CD14-positive monocyte (primary cell): ENCODE data around the gene TOGARAM2. TPM values are rescaled to one million over a fixed set of nuclear protein-coding genes. Genes with fewer than 3 reads are reported as not detected.

ENCODE experiments used
- DNase-seq, 3 donors: peaks; one replicate each; pipeline ENCODE4 v3.0.0-alpha.2; 2011 to 2022
- H2AFZ ChIP-seq: 2 replicates; pipeline ENCODE4 v1.6.0; 2012; ENCODE audit warnings: mild to moderate bottlenecking, low read depth, low read length, inconsistent platforms; ENCODE audit not compliant: insufficient read depth, poor library complexity, severe bottlenecking
- H3K27ac ChIP-seq, 2 donors: 1 replicate in 1 of 2; 2 replicates in 1 of 2; pipeline ENCODE4 v1.5.1; 2012 to 2013; ENCODE audit warnings: low read length in 2 of 2, control low read depth in 1 of 2, inconsistent platforms in 1 of 2, low read depth in 1 of 2, mild to moderate bottlenecking in 1 of 2
- H3K27me3 ChIP-seq, 2 donors: one replicate each; pipeline versions ENCODE4 v1.6.0 to v1.6.1; 2011 to 2013; ENCODE audit warnings: low read length in 2 of 2; ENCODE audit not compliant: control insufficient read depth in 2 of 2, insufficient read depth in 2 of 2
- H3K36me3 ChIP-seq, 2 donors: replicated peaks in 1 of 2; 1 replicate in 1 of 2; 2 replicates in 1 of 2; pipeline versions ENCODE4 v1.5.1 to v1.6.1; 2012 to 2013; ENCODE audit warnings: low read length in 2 of 2, control low read depth in 1 of 2, inconsistent platforms in 1 of 2, mild to moderate bottlenecking in 1 of 2; ENCODE audit not compliant: insufficient read depth in 2 of 2, control insufficient read depth in 1 of 2
- H3K4me1 ChIP-seq, 2 donors: 1 replicate in 1 of 2; 2 replicates in 1 of 2; pipeline versions ENCODE4 v1.5.1 to v1.6.1; 2012 to 2013; ENCODE audit warnings: low read length in 2 of 2, control low read depth in 1 of 2, inconsistent platforms in 1 of 2, mild to moderate bottlenecking in 1 of 2, moderate library complexity in 1 of 2; ENCODE audit not compliant: insufficient read depth in 2 of 2, control insufficient read depth in 1 of 2
- H3K4me2 ChIP-seq: replicated peaks from 2 replicates; pipeline ENCODE3; 2012; ENCODE audit warnings: low read length, moderate library complexity, mild to moderate bottlenecking; ENCODE audit not compliant: poor library complexity, severe bottlenecking; ENCODE audit errors: extremely low read depth
- H3K4me3 ChIP-seq, 3 experiments: fragments of 200-600 bp in 1 of 3; sonication (generic) in 1 of 3; replicated peaks in 1 of 3; 1 replicate in 2 of 3; 2 replicates in 1 of 3; pipeline ENCODE4 v1.5.1; 2011 to 2013; ENCODE audit warnings: low read length in 3 of 3, mild to moderate bottlenecking in 3 of 3, control low read depth in 2 of 3, low read depth in 2 of 3, inconsistent platforms in 1 of 3, moderate library complexity in 1 of 3
- H3K79me2 ChIP-seq: 2 replicates; pipeline ENCODE4 v1.6.0; 2012; ENCODE audit warnings: mild to moderate bottlenecking, control low read depth, inconsistent platforms, low read length, moderate library complexity; ENCODE audit not compliant: insufficient read depth
- H3K9ac ChIP-seq: 2 replicates; pipeline ENCODE4 v1.6.0; 2017; ENCODE audit warnings: low read length, mild to moderate bottlenecking; ENCODE audit not compliant: insufficient read depth, poor library complexity, severe bottlenecking
- H3K9me3 ChIP-seq, 2 donors: replicated peaks in 1 of 2; 1 replicate in 1 of 2; 2 replicates in 1 of 2; pipeline versions ENCODE4 v1.5.1 to v1.6.1; 2012 to 2013; ENCODE audit warnings: low read length in 2 of 2, control low read depth in 1 of 2; ENCODE audit not compliant: control insufficient read depth in 1 of 2, insufficient read depth in 1 of 2
- H4K20me1 ChIP-seq: 2 replicates; pipeline ENCODE4 v1.6.0; 2012; ENCODE audit warnings: mild to moderate bottlenecking, low read length, control low read depth, moderate library complexity; ENCODE audit not compliant: insufficient read depth
- H3K27ac Mint-ChIP-seq, 7 donors: one replicate each; pipeline ENCODE4 v1.8.0; 2020; ENCODE audit warnings: mild to moderate bottlenecking in 7 of 7, mixed read lengths in 7 of 7, moderate library complexity in 6 of 7, inconsistent platforms in 2 of 7
- H3K27me3 Mint-ChIP-seq, 3 donors: one replicate each; pipeline ENCODE4 v1.8.0; 2021 to 2022; ENCODE audit warnings: low read depth in 3 of 3, mild to moderate bottlenecking in 3 of 3, mixed read lengths in 3 of 3, moderate library complexity in 3 of 3, inconsistent platforms in 1 of 3
- H3K36me3 Mint-ChIP-seq, 2 donors: one replicate each; pipeline ENCODE4 v1.8.0; 2020; ENCODE audit warnings: mixed read lengths in 2 of 2, inconsistent platforms in 1 of 2, mild to moderate bottlenecking in 1 of 2
- H3K4me1 Mint-ChIP-seq: one replicate; pipeline ENCODE4 v1.8.0; 2020; ENCODE audit warnings: mild to moderate bottlenecking, mixed read lengths
- H3K4me3 Mint-ChIP-seq, 2 donors: one replicate each; pipeline ENCODE4 v1.8.0; 2020; ENCODE audit warnings: mild to moderate bottlenecking in 2 of 2, mixed read lengths in 2 of 2, moderate library complexity in 1 of 2
- H3K9me3 Mint-ChIP-seq, 7 donors: one replicate each; pipeline ENCODE4 v1.8.0; 2020 to 2022; ENCODE audit warnings: mixed read lengths in 7 of 7, mild to moderate bottlenecking in 6 of 7, moderate library complexity in 6 of 7, inconsistent platforms in 2 of 7
- CTCF ChIP-seq: fragments of 200-600 bp; IDR thresholded peaks from one replicate; pipeline ENCODE4 v1.8.0; 2022; ENCODE audit warnings: antibody characterized with exemption, mild to moderate bottlenecking
- WGBS: methylation state at CpG from one replicate; pipeline ENCODE4 v1.1.5; 2013; ENCODE audit warnings: missing lambda C conversion rate; ENCODE audit not compliant: insufficient coverage; 5-methylcytosine and 5-hydroxymethylcytosine counted together
- intact Hi-C, 2 donors: fragments of 100-400 bp; cut with micrococcal nuclease; formaldehyde crosslinking; loops; one replicate each; pipeline versions ENCODE4 v1.15.0 to v1.15.1; 2023
- polyA plus RNA-seq, 3 donors: library from polyadenylated mRNA; depleted of rRNA in 1 of 3; unstranded in 2 of 3; stranded (reverse) in 1 of 3; fragments of 300-500 nt in 2 of 3; fragments of >200 nt in 1 of 3; fragmentation: Illumina TruSeq in 2 of 3; gene quantifications; 1 replicate in 2 of 3; 2 replicates in 1 of 3; pipeline ENCODE4 v1.2.3, GENCODE V29; 2012 to 2021

The TOGARAM2 gene
- polyA plus RNA-seq, 3 donors: 0.23 to 5.5 TPM; not detected in 1

GRCh38 chr2:29061616-29062015, 80.5 kb downstream of the TOGARAM2 start:
- Histone ChIP-seq H3K9me3 (no peaks in the 10 kb centered on the region), H3K4me3 (no peak overlapping the region), H3K27me3 (no peaks in the 10 kb centered on the region), H3K79me2 (no peaks in the 10 kb centered on the region), H3K4me1 (peaks cover 11 to 14% of the 10 kb centered on the region in 2 donors), H3K9ac (no peak overlapping the region), H3K36me3 (no peaks in the 10 kb centered on the region), H4K20me1 (no peaks in the 10 kb centered on the region), H3K4me2 (no peak overlapping the region), H3K27ac (no peak overlapping the region), H2AFZ (no peak overlapping the region)
- H3K9me3 Mint-ChIP-seq: peaks cover 0 to 2% (median 0%) of the 10 kb centered on the region in 7 donors
- intact Hi-C loops: no loop called here
- no CpG with 5 or more reads among the region's 3 CpGs for WGBS
- H3K36me3 Mint-ChIP-seq: no peaks in the 10 kb centered on the region
- H3K4me3 Mint-ChIP-seq: no peak overlapping the region
- no peaks in the 10 kb centered on the region for H3K27me3 Mint-ChIP-seq
- H3K27ac Mint-ChIP-seq: no peak overlapping the region
- no peak for TF ChIP-seq CTCF
- H3K4me1 Mint-ChIP-seq: peaks cover 6% of the 10 kb centered on the region
- DNase-seq: no peak

GRCh38 chr2:29062371-29062770, 81.3 kb downstream of the TOGARAM2 start:
- H3K4me2 ChIP-seq: no peak overlapping the region
- H3K4me1 Mint-ChIP-seq: peaks cover 13% of the 10 kb centered on the region
- H4K20me1 ChIP-seq: no peaks in the 10 kb centered on the region
- H3K27me3 ChIP-seq: no peaks in the 10 kb centered on the region
- no peak overlapping the region for H2AFZ ChIP-seq
- no peaks in the 10 kb centered on the region for H3K27me3 Mint-ChIP-seq
- no peak overlapping the region for H3K4me3 ChIP-seq
- H3K4me1 ChIP-seq: peaks cover 19 to 22% of the 10 kb centered on the region in 2 donors
- H3K9me3 ChIP-seq: no peaks in the 10 kb centered on the region
- H3K9ac ChIP-seq: no peak overlapping the region
- peak overlapping the region in 1 of 7 donors; percentile 38 for H3K27ac Mint-ChIP-seq
- no peaks in the 10 kb centered on the region for H3K36me3 ChIP-seq
- H3K27ac ChIP-seq: no peak overlapping the region
- intact Hi-C loops: no loop called here
- no peak for DNase-seq
- TF ChIP-seq CTCF: no peak
- H3K9me3 Mint-ChIP-seq: peaks cover 0 to 2% (median 0%) of the 10 kb centered on the region in 7 donors
- no peaks in the 10 kb centered on the region for H3K79me2 ChIP-seq
- H3K4me3 Mint-ChIP-seq: no peak overlapping the region
- no peaks in the 10 kb centered on the region for H3K36me3 Mint-ChIP-seq
- 98% methylated on average over 9 of the region's 10 CpGs for WGBS
